Neural cell (in vitro differentiated cells): ENCODE data around the gene KIRREL3.

Experiments used
- CTCF ChIP-seq: fragments of 450-650 bp; IDR thresholded peaks from 2 replicates; pipeline ENCODE4 v1.5.1; 2014; ENCODE audit warnings: antibody characterized with exemption, mild to moderate bottlenecking, moderate library complexity; ENCODE audit not compliant: poor library complexity, severe bottlenecking
- POLR2AphosphoS5 ChIP-seq: IDR thresholded peaks from 2 replicates; pipeline ENCODE4 v1.6.1; 2012

- TF ChIP-seq POLR2AphosphoS5 (no peak), CTCF (no peak)
Observed at GRCh38 chr11:126398296-126398695, 602.3 kb downstream of the KIRREL3 start.
